H4 (cell line): Measurements from ENCODE around the gene CHST1. TPM values are rescaled to one million over a fixed set of nuclear protein-coding genes. Genes with fewer than 3 reads are reported as not detected.

Experiments used
- DNase-seq: peaks from one replicate; pipeline ENCODE4 v3.0.0-alpha.2; 2015; ENCODE audit warnings: low spot score
- total RNA-seq: library from RNA; depleted of rRNA; stranded (reverse); fragments of >200 nt; shearing (Covaris generic); gene quantifications from 2 replicates; pipeline ENCODE4 v1.2.3, GENCODE V29; 2014; rRNA removed

Gene CHST1, protein sequence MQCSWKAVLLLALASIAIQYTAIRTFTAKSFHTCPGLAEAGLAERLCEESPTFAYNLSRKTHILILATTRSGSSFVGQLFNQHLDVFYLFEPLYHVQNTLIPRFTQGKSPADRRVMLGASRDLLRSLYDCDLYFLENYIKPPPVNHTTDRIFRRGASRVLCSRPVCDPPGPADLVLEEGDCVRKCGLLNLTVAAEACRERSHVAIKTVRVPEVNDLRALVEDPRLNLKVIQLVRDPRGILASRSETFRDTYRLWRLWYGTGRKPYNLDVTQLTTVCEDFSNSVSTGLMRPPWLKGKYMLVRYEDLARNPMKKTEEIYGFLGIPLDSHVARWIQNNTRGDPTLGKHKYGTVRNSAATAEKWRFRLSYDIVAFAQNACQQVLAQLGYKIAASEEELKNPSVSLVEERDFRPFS
- 0.95 and 2.0 TPM in 2 replicates for total RNA-seq

DNA sequence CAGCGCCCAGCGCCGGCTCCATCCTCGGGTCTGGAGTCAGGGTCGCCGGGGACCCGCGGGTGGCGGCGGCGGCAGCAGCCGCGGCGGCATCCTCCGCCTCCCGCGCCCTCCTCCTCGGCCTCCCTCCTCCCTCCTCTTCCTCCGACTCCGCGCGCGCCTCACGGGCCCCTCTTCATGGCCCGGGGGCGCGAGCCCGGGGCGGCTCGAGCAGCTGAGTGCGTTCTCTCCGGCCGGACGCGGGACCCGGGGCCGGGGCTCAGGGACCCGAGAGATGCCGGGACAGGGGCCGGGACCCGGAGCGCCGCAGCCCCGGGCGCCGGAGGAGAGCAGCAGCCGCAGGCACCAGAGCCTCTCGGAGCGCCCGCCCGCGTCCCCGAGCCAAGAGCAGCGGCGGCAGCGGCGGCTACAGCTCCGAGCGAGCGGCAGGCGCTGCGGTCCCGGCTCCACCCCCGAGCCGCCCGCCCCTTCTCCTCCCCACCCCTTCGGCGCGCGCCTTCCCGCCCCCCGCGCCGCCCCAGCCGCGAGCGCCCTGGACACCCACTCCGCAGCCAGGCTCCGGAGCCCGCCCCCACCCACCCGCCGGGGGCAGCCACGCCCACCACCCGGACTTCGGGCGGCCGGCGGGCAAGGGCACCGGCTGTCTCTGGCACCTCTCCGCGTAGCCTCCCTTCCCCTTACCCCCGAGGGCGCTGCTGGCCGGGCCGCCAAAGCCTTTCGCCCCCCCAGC lies at the start of gene CHST1:
Gene CHST1 (minus strand): TSS at position 417 of the 727 bp plus-strand sequence. CDS start 14,699 bp downstream, outside the sequence.
- no peak for DNase-seq

DNA sequence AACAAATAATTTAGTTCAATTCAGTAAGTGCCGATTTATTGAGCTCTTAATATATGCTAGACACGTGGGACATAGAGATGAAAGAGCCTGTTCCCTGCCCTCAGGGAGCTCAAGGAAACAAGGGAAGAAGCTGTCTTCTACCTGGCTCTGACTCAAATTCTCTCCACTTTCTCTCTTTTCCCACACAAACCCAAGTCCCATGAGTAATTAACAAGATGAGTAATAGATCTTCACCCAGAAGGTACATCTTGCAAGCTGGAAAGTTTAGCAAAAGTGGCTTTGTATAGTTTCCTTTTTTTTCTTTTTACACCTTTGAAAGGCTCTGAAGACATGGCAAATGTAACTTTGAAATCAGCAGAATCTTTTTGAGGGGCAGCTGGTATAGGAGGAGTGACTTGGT lies 48.2 kb upstream of the CHST1 start:
- no peak for DNase-seq

DNA sequence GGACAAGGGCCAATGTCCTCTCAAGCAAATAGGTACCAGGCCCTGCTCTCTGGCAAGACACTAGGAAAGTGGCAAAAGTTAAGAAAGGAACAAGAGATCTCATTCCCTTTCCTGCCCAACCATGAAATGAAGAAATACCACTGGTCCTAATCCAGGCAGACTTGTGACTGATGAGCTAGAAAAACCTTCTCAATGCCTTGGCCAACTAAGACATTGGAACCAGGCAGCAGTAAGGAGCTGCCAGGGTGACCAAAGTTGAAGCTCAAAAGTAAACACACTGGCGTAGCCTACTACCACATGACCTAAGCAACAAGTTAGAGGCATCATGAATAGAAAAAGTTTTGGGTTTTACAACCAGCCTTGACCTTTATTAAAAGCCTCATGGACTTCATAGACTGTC lies 45.1 kb upstream of the CHST1 start:
- no peak for DNase-seq

DNA sequence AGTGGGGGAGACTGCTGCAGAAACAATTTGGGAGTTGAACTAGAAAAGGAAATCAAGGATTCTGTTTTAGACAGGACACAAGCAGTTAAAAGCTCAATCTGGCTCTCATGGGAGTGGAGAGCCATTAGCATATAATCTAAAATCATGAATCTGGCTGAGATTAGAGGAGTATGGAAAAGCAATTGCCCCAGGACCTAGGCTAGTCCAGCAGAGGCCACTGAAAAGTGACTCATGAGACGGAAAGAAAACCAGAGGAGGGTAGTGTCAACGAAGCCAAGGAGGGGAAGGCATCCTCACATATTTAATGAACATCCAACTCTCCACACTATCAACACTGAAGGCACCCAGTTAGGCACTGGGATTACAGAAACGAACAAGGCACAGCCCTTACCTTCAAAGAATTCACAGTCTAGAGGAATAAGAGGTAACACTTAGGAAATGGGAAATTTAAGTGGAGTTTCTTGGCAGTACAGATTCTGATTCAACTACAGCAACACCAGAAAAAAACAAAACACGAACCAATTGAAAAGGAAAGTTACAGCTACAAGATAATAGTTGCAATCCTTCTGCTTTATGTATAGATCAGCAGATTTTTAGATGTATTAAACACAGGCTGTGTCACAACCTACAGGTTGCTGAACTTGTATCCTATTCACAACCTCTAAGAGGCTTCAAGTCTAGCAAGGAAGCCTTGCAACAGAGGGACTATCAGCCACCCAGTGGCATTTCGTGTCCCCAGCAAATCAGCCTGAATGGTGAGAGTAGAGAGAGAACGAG lies 43.7 kb upstream of the CHST1 start:
- no peak for DNase-seq

DNA sequence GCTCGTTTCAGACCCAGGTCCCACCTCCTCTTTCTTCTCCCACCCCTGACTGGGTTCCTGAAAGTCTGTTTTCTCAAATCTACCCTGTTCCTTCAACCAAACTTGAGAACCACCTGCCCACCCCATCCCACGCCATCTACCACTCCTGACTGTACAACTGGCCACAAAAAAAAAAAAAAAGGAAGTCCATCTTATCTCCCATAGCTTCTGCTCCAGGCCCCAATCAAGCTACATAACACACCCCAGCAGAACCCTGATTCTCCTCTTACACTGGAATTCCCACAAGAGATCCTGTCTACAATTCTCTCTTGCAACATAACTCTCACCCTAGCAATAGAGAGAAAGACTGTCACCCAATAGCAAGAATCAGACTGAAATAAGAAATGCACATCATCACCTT lies 39.2 kb upstream of the CHST1 start:
- DNase-seq: no peak

DNA sequence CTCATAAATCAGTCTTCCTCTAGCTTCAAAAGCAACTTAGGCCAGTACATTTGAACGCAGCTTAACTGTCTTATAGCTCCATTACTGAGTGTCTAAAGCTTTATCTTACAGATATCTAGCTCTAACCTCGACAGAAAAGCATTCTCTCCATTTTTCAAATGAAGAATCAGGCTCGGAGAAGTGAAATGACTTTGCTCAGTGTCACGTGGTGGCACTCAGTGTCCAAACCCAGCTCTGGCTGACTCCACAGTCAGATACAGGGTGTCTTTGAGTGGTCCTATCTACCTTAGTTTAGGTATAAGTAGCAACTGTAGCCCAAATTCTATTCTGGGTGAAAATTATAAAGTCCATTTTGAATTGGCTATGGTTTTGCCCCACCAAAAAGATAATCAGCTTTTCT lies 38.7 kb upstream of the CHST1 start:
- no peak for DNase-seq

DNA sequence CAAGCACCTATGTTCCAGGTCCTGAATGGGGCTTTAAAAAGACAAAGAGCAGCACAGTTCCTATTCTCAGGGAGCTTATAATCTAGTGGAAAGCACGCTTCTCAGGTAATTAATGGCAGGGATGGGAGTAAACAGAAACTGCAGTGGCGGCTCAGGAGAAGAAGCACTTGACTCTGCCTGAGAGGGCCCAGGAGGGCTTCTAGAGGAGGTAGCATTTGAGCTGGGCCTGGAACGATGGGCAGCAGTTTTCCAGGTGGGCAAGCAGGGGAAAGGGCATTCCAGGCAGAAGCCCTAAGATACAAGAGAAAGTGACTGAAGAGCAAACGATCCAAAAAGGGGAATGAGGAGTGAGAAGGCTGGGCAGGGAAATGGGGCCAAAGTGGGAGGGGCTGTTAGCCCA lies 37.1 kb upstream of the CHST1 start:
- DNase-seq: no peak

DNA sequence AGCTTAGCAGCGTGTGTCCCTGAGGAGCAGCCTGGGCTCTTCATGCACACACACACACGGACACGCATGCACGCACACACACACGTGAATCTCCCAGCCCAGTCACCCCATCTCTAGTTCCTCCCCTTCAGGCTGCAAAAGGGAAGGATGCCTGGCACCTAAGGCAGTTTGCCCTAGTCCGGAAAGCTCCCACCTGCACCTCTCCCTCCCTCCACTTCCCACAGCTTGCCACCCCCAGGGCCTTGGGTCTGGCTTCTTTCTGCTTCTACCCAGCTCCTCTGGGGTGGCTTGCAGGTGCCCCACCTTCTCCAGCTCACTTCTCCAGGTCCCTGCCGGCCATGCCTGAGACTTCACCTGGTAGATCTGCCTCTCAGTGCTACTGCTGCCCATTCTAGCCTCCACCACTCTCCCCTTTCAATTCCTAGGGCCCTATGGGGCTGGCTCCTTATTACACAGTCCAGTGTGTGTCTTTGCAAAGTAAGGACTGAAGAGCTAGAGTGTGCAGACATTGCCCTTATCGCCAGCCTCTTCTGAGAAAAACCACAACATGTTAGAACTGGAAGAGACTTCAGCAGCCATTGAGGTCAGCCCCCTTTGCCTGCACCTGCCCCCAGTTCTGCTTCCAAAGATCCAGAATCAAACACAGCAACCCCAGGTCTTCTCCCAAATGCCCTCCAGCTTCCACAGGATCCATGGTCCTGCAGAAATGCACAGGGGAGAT lies 33.5 kb upstream of the CHST1 start:
- DNase-seq: no peak

DNA sequence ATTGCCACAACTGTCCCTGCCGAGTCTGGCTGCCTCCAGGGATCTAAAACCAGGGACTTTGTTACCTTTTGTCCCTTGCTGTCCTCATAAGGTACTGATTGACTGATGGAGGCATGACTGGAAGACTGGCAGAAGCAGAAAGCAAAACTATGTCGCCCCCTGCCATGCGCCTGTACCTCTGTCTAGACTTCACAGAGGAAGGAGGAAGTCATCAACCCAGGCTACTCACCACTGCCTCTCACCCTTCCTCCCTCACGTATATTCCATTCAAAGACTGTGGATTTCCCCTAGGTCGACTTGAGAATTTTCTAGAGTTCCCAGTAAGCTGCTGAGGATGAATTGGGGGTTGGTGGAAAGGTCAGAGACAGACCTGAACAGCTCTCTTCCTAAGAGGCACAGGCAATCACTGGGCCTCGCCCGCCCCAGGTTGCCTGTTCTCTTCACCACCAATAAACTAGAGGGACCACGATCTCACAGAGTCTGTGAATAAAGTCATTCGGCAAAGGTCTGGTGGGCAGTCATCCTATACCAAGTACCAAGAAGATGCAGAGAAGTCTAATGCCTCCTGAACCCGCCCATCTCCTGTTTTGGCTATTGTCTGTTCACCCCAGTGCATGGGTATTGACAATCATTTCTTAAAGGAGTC lies 27.5 kb upstream of the CHST1 start:
- no peak for DNase-seq

DNA sequence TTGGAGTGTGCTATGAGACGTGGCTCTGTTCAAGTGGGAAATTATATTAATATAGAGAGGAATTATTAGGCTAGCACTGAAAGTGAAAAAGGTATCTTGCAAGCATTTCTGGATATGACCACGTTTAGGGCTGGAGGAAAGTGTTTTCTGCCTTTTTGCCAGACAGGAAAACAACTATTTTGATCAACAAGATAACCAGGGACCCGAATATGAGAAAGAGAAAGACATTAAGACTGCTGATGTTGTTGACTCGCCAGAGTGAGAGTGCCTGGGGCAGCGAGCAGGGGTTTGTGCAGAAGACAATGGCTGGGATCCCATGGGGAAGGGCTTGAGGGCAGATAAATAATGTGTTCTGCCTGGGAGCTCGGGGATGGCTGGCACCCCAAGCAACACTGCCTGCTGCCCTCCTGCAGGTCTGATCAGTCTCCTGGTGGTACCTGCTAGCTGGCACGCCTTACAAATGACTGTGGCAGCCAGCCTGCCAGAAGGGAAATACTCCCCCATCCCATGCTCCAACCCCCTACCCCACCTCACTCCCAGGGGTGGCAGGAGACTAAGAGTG lies 23.1 kb upstream of the CHST1 start:
- no peak for DNase-seq

DNA sequence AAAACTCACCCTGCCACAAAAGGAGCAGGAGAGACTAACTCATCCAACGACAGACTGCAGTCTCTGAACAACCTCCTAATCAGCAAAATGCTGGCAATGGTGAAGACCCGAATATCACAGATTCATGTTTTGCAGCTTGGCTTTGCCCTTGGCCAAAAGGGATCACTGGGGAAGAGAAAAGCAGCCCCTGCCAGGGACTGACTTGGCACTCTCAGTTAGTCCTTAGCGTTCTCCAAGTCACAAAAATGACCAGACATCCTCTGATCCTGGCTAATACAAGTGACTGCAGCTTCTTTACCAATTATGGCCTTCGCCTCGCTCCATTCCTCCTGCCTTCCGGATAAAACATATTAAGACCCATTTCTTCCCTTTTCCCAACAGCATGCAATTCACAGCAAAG lies 22.4 kb upstream of the CHST1 start:
- no peak for DNase-seq

DNA sequence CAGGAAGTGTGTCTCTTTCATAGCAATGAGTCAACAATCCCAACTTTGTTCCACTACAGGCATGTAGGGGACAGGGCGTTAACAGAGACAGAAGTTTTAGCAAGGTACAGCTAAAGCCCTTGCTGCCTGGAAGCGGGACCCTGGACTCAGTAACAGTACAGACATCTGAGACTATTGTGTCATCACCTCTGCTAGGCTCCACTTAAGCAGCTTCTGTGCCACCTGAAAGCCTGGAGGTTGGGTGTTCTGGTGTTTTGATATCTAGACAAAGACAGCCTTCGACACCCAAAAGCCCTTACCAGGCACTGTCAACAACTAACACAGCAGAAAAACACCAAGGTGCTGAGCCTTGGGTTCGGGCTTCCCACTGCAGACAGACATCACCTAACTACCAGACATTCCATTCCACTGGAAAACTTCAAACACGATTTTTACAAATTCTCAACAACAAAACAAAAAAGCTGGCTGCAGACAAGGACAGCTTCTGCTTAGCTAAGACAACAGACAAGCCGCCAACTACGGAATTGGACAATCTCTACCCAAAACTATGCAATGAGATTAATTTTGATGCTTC lies 20.6 kb upstream of the CHST1 start:
- no peak for DNase-seq

DNA sequence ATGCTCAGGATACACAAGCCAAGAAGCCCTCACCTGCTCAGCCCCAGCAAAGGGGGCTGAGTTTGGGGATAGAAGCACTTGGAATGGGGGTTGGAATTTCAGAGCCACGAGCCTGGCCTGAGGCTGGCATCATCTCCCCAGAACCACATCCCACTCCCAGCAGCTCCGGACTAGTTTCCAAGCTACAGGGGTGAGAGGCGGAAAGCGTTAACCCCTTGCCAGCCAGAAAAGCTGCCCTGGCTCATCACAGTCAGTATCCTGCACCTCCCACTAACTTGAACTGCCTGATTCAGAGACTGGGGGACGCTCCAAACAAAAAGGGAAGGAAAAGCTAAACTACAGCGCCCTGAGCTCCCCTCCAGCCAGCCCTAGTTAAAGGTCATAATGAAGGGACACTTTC lies 19.0 kb upstream of the CHST1 start:
- DNase-seq: no peak

DNA sequence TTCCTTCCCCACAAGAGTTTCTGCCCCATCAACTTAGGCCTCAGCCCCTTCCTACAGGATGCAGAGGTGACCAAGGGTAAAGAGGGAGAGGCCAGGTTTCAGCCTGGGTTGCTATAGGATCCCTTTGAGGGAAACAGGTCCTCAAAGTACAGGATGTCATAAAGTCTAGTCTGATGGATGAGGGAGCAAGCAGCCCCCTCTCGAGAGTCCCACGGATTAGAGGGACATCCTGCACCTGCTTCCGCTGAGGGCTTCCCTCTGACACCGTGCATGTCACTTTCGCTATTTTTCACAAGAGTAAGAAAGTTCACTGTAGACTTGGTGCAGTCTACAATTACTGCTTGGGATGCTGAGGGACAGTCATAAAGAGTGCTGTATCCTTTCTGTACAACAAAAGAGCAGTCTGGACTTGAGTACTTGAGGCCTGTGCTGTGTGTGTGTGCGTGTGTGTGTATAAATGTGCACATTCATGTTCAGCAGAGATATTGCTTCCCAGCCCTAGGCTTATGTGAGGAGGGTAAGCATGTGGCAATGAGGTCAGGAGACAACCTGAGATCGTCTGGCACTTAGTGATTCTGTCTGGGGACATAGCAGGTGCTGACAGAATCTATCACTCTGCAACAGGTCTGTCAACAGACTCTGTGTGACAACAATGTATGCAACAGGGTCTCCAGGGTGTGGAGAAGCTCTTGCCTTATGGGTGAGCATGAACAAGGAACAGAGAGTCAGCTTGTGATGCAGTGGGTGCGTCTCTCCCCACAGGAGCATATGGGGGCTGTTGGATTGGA lies 18.0 kb upstream of the CHST1 start:
- no peak for DNase-seq

DNA sequence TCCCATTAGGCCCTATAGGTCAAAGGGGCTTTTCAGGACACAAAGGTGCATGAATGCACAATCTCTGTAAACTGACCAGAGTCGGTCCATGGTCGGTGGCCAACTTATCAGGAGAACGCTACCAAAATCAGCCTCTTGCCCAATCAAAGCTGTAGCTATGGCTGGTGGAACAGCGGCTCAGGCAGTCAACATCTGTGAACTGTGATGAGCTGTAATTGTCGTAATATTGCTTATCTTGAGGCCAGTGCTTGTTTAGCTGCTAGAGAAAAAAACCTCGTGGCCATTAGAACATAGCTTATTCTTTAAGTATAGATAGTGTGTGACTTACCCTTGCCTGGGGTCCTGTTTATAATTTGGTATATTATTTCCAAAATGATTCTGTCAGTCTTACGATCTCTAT lies 14.4 kb upstream of the CHST1 start:
- no peak for DNase-seq

DNA sequence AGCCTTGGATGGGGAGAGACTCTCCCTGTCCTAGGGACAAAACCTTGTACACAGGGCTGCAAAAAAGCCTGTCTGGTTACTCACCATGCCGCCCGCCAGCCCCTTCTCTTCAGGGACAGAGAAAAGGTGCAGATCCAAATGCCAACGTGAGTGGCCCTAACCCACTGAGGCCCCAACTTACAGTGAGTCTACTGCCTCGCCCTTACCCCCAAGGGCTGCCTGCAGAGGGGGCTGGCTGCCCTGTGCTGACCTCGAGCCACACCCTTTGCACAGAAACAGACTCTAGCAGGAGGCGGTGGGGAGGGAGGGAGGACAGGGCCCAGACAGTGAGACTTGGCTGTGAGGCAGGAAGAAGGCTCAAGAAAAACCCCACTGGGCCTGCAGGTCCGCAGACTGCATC lies 13.6 kb upstream of the CHST1 start:
- no peak for DNase-seq

DNA sequence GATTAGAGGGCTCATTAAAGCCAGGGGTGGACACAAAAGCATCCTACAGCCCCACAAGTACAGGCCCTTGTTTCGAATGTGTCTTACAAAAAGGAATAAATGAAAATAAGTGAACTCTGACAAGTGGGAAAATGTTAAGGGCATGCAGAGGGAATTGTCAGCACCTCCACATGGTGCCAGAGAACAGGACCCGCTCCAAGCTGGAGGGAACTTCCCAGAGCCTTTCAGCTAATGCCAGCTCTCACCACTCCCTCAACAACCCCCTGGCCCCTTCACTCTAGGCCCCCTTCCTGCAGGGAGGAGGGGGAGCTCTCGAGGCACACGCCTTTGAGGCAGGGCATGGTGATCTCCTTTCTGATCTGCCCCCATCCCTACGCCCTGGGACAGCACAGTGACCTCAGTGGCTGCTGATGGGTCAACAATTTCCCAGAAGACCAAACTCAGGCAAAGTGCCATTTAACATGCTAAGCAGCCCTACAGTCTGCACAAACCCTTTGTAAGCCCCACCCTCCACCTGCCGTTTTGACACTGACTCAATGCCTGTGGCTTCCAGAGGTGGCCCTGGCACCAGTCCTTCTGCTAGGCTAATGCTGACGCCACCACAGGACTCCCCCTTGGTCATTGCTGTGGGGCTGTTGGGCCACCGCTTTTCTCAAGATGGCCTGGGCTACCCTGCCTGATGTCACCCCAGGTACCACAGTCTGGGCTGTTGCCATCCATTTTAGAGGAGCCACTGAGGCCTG lies 12.5 kb upstream of the CHST1 start:
- DNase-seq: no peak

DNA sequence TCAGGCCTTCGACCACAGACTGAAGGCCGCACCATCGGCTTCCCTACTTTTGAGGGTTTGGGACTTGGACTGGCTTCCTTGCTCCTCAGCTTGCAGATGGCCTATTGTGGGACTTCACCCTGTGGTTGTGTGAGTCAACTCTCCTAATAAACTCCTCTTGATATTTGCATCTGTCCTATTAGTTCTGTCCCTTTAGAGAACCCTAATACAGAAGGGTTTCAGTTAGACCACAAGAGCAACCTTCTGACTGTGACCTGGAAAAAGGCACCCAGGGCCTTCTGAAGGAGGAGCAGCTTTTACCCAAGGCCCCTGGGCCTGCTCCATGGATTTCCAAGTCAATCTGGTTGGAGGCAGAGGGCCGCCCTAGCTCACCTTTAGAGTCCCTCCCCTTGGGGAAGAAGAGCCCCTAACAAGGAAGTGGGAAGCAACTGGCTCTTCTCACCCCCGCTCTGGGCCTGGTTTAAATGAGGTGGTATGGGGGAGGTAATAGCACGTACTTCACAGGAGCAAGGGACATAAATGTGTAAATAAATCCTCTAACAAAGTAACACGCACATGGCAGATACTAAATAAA lies 11.2 kb upstream of the CHST1 start:
- no peak for DNase-seq

DNA sequence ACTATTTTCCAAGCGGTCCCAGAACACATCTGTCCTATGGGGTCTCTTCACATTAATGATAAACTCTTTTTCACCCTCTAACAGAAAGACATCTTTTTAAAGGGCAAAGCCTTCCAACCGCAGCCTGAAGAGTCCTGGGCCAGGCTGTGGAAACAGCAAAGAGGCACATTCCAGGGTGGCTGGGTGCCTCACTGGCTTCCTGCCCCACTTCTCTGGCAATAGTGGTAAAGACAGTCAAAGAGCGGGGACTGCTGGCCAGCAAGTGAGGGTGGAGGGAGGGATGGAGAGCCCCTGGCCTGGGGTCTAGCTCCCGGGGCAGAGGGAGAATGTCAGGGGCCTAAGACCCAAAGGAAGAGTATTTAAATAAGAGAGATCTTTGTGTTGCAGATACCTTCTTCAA lies 10.2 kb upstream of the CHST1 start:
- DNase-seq: no peak
